ENCODE data around the gene DEGS2. TPM values are rescaled to one million over a fixed set of nuclear protein-coding genes. Genes with fewer than 3 reads are reported as not detected.
"Not testable (repeated sequence)": the region's sequence is repeated elsewhere in the genome, so short reads cannot be mapped to it uniquely, and the experiment has no call there.

DEGS2 gene
- total RNA-seq, result not detected
- long read RNA-seq, result 0 reads

- intact Hi-C loops (cut with DNase I), result no loop called here
- ATAC-seq (no peak), DNase-seq (ENCODE audit: missing footprints) (peak; percentile 71)
Measured at GRCh38 chr14:100159094-100159864, at the start of gene DEGS2. TSS of gene DEGS2 (minus strand) at chr14:100159645. CDS start at chr14:100159587, 58 bp downstream.

DNA sequence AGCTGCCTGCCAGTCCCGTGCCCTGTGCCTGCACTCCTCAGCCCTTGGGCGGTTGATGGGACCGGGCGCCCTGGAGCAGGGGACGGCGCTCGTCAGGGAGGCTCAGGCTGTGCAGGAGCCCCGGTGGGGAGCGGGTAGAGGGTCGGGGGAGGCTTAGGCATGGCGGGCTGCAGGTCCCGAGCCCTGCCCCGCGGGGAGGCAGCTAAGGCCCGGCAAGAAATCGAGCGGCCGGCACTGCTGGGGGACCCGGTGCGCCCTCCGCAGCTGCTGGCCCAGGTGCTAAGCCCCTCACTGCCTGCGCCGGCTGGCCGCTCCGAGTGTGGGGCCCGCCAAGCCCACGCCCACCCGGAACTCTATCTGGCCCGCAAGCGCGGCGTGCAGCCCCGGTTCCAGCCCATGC, 48.7 kb upstream of the DEGS2 start:
- intact Hi-C loops (cut with DNase I); ATAC-seq; DNase-seq (ENCODE audit: missing footprints): not testable (repeated sequence)

- ATAC-seq; intact Hi-C loops (cut with DNase I); DNase-seq (ENCODE audit: missing footprints): not testable (repeated sequence)
Measured at GRCh38 chr14:100207588-100207987, 48.1 kb upstream of the DEGS2 start.

DNA sequence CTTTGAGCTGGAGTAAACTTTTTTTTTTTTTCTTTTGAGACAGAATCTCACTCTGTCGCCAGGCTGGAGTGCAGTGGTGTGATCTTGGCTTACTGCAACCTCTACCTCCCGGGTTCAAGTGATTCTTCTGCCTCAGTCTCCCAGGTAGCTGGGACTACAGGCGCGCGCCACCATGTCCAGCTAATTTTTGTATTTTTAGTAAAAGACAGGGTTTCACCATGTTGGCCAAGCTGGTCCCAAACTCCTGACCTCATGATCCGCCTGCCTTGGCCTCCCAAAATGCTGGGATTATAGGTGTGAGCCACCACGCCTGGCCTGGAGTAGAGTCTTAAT, 45.4 kb upstream of the DEGS2 start:
- ATAC-seq; DNase-seq (ENCODE audit: missing footprints); intact Hi-C loops (cut with DNase I): not testable (repeated sequence)

GRCh38 chr14:100203962-100204834, 44.8 kb upstream of the DEGS2 start:
- no peak for DNase-seq (ENCODE audit: missing footprints)
- intact Hi-C loops (cut with DNase I), result no loop called here
- ATAC-seq, result no peak

GRCh38 chr14:100203146-100203545, 43.7 kb upstream of the DEGS2 start:
- intact Hi-C loops (cut with DNase I), result no loop called here
- DNase-seq (ENCODE audit: missing footprints) (no peak), ATAC-seq (no peak)

DNA sequence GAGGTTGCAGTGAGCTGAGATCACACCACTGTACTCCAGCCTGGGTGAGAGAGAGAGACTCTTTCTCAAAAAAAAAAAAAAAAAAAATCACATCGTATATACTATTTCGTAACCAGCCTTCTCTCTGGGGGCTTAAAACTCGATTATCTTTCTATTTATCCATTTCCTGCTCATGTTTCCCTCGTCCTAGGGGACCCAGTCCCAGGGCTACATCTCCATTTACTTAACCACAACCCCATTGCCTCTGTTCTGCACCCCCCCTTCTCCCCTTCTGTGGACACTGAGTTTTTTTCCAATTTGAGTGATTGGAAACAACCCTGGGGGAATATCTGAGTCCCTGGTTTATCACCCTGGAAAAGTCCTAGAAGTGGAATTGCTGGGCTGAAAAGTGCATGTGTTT, 43.3 kb upstream of the DEGS2 start:
- ATAC-seq (no peak), DNase-seq (ENCODE audit: missing footprints) (no peak)
- intact Hi-C loops (cut with DNase I), result no loop called here

DNA sequence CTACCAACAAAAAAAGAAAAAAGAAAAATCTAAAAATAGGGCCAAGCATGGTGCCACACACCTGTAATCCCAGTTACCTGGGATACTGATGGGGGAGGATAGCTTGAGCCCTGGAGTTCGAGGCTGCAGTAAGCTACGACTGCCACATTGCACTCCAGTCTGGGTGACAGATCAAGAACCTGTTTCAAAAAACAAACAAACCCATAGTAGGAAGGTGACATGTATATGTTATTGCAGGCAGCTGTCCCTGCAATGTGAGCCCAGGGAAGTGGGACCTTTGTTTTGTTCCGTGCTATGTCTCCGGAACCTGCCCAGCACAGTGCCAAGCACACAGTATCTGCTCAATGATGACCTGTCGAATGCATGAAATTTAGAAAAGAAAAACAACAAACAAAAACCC, 42.3 kb upstream of the DEGS2 start:
- DNase-seq (ENCODE audit: missing footprints) (no peak), ATAC-seq (no peak)
- intact Hi-C loops (cut with DNase I), result no loop called here

- no peak for DNase-seq (ENCODE audit: missing footprints)
- intact Hi-C loops (cut with DNase I), result no loop called here
- ATAC-seq, result no peak
Measured at GRCh38 chr14:100200311-100200710, 40.9 kb upstream of the DEGS2 start.

DNA sequence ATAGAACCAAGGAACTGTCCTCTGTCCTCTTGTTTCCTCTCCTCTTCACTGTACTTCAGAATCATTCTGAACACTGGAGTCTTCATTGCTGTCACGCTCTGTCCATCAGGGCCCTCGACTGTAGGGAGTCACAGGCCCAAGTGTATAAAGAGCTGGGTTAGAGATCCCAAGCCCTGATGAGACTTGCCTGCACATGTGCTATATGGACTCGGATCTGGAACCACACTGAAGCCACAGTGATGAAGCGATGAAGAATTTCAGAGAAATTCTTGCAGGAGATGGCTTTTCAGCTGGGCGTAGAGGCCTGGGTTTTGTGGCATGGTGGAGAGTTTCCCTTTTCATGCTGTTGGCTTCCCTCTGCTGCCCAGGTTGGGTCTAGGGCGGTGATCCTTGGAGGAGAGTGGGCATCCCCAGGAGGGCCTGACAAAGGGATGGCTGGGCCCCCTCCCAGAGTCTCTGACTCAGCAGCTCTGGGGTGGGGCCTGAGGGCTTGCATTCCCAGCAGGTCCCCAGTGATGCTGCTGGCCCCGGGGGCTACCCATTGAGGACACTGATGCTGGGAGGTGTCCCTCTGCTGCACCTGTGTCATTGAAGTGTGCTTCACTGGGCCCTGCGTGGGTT, 39.9 kb upstream of the DEGS2 start:
- intact Hi-C loops (cut with DNase I), result no loop called here
- no peak for ATAC-seq

DNA sequence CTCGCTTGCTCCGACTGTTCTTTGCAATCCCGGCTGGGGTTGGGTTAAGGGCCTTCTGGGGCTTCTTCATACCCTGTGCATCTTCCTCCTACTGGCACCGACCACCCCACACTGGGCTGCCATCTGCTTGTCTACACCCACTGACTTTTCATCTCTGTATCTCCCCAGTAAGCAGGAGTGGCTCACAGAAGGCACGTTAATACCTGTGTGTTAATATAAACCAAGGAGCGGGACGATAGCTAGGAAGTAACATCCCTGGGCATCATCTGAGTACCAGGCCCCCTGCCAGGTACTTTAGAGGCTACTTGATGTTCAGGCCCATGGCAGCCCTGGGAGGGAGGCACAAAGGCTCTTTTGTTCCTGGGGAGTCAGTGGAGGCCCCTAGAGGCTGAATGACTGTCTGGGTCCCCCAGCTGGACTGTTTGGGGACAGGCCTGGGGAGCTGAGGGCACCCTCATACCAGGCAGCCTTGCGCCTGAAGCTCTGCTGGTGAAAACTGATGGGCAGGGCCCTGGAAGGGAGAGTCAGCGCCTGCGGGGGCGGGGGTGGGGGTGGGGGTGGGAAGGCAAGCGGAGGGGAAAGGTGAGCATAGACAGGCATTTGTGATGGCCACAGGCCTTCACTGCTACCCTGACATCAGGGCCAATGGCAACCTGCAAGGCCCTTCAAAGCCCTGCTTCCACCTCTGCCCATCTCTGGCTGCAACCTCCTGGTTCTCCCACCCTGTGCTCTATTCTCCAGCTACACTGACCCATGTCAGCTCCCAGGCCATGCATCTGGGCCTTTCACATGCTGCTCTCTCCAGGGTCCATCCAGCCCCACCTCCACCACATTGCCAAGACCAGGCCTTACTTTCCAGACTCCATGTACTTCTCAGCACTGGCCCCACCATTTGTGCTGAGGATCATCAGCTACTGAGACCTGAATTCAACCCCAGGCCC, 34.2 kb upstream of the DEGS2 start:
- no peak for DNase-seq (ENCODE audit: missing footprints)
- no peak for ATAC-seq
- intact Hi-C loops (cut with DNase I), result loop anchor here (2.0 to 5.0 kb wide), 5 partner anchors 45 to 211 kb away; partner anchors contain the start of genes WDR25 and YY1

More for the DNA sequence above, 39.9 kb upstream of the DEGS2 start:
- no peak for DNase-seq (ENCODE audit: missing footprints)

DNA sequence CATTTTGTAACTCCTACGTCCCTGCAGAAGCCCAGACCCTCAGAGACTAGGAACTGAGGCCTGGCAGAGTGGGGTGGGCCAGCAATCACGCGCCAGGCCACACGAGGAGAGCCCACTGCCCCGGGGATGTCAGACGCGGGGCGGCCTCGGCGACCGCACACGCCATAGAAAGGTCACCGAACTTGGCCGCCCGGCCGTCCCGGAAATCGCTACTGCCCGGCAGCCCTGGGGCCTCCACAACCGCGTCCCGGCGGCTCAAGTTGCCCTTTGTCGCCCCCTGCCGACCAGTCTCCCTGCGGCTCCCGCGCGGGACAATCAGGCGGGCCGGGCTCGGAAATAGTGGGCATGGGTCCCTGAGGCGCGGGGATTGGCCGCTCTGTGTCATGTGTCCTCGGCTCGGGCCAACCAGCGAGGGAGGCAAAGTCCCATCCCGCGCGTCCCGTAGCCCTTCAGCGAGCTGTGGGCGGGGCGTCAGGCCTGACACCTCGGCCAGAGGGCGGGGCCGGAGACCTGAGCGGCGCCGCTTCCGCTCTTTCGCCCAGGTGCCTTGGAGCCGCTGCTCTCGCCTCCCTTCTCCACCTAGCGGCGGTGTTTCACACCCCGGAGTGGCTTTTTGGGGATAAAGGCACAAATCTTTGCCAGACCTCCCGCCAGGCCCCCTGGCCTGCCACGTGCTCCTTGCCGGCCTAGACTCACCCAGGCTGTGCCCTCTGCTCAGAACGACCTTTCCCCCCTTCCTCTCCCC, 33.4 kb upstream of the DEGS2 start:
- DNase-seq (ENCODE audit: missing footprints) (peak; percentile 100), ATAC-seq (peak; percentile 99)
- intact Hi-C loops (cut with DNase I), result loop anchor here (2.0 to 5.0 kb wide), 5 partner anchors 46 to 210 kb away; partner anchors contain the start of genes WDR25 and YY1

DNA sequence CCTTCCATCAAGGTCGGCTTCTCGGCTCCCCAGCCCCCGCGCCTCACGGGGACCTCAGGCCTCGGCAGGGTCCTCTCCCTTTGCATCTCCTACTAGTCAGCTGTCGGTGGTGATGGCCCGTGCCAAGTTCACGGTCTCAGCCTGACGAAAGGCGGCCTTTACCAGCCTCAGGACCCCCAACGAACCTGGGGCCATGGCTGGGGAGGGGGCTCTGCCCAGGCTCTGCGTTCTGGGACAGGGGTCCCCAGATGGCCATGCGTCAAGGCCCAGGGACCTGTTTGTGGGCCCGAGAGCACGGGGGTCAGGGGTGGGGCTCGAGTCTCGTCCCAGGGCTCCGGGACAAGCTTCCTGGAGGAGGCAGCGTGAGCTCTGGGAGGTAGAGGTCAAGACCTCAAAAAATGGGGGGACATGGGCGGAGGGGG, 32.8 kb upstream of the DEGS2 start:
- DNase-seq (ENCODE audit: missing footprints), result peak; percentile 77
- intact Hi-C loops (cut with DNase I), result loop anchor here (2.0 to 5.0 kb wide), 5 partner anchors 47 to 209 kb away; partner anchors contain the start of genes WDR25 and YY1
- ATAC-seq, result no peak

DNA sequence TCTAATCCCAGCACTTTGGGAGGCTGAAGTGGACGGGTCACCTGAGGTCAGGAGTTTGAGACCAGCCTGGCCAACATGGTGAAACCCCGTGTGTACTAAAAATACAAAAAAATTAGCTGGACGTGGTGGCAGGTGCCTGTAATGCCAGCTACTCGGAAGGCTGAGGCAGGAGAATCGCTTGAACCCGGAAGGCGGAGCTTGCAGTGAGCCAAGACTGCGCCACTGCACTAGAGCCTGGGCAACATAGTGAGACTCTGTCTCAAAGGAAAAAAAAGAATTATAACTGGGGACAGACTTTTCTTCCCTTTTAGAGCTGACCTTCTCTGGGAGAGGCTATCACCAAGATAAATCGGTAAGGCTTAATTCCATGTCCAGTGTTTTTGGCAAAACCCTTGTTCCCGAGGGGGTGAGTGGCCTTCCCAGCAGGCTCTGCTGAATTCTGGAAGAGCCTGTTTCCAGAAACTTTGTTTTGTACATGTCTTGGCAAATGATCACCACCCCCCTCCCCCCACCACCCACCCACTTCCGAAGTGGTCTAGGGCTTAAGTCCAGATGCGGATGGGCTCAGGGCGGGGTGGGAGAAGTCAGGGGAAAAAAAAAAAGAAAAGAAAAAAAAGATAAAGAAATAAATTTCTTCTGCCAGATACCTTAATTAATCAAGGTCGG, 32.3 kb upstream of the DEGS2 start:
- DNase-seq (ENCODE audit: missing footprints) (no peak), ATAC-seq (no peak)
- intact Hi-C loops (cut with DNase I), result loop anchor here (2.0 to 5.0 kb wide), 5 partner anchors 47 to 209 kb away; partner anchors contain the start of genes WDR25 and YY1

GRCh38 chr14:100190126-100190525, 30.7 kb upstream of the DEGS2 start:
- ATAC-seq (no peak), DNase-seq (ENCODE audit: missing footprints) (no peak)
- intact Hi-C loops (cut with DNase I), result loop anchor here (5.0 kb wide), 2 partner anchors 133 to 187 kb away; partner anchors contain the start of gene WDR25

- ATAC-seq, result no peak
Measured at GRCh38 chr14:100188392-100189030, 29.1 kb upstream of the DEGS2 start.

More at GRCh38 chr14:100188392-100189030, 29.1 kb upstream of the DEGS2 start:
- no peak for DNase-seq (ENCODE audit: missing footprints)
- intact Hi-C loops (cut with DNase I), result no loop called here
